Esophagus muscularis mucosa (tissue), 4 donors: Measurements from ENCODE around the gene SLC5A8.

ENCODE experiments used
- CTCF ChIP-seq, 3 experiments: fragments of 200-600 bp in 2 of 3; fragments of 450-650 bp in 1 of 3; sonication (generic) in 2 of 3; IDR thresholded peaks; one replicate each; pipeline ENCODE4 v1.5.1; 2017 to 2019; ENCODE audit warnings: antibody characterized with exemption in 3 of 3, mild to moderate bottlenecking in 2 of 3, moderate library complexity in 1 of 3
- EP300 ChIP-seq: sonication (generic); formaldehyde crosslinking; IDR thresholded peaks from one replicate; pipeline ENCODE4 v1.6.1; 2017; ENCODE audit warnings: antibody characterized with exemption
- POLR2A ChIP-seq: fragments of 450-650 bp; IDR thresholded peaks from one replicate; pipeline ENCODE4 v1.6.1; 2017; ENCODE audit warnings: antibody characterized with exemption, moderate library complexity, mild to moderate bottlenecking, low read depth

DNA sequence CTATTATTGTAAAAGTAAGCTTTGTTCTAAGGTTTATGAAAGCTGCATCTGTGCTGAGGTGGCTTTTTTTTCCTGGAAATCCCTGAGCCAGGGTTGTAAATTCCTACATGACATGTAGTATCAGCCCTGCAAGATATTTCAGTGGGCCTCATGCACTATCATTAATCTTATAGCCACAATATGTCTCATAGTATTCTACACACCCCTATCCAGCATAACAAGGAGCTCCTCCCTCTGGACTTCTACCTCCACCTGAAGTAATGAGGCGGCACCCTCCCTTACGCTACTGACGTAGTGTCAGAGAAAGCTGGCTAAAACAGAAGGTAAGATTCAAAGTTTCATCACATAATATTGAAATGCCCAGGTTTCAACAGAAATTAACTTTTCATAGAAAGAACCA is 35.5 kb downstream of the SLC5A8 start:
- TF ChIP-seq CTCF (IDR thresholded peaks at IDR 0.05), result no peak
- no peak for TF ChIP-seq EP300
- TF ChIP-seq POLR2A, result no peak
